ENCODE data around the gene NECTIN3. TPM values are rescaled to one million over a fixed set of nuclear protein-coding genes. Genes with fewer than 3 reads are reported as not detected.

The NECTIN3 gene
- total RNA-seq, 4 donors from 2014 or later = 16.0 to 33.4 (median 30.3) TPM

GRCh38 chr3:111190518-111190917 lies 118.9 kb downstream of the NECTIN3 start:
- TF ChIP-seq CTCF (IDR thresholded peaks at IDR 0.05) = no peak
- ATAC-seq (ENCODE audit: low FRiP score) (no peak), DNase-seq (ENCODE audit: low spot score) (no peak)

GRCh38 chr3:111193472-111193871 lies 121.9 kb downstream of the NECTIN3 start:
- DNase-seq (ENCODE audit: low spot score) (no peak), ATAC-seq (ENCODE audit: low FRiP score) (no peak)
- no peak for TF ChIP-seq CTCF (IDR thresholded peaks at IDR 0.05)

DNA sequence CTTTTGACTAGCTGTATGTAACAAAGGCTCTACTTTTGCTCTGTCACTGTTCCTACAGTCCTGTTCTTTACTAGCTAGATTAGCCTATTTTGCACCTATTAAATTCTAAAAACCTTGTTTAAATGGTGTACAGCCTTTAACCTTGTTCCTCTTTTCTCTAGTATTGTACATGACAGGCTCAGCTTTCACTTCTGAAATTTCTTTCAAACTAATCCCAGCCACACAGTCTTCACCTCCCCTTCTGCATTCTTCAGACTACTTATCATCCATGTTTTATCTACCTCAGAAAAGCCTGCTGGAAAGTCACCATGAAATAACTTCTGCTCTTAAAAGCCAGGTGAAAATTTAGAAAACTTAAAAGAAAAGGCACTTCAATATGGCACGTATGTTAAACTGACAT lies 122.4 kb downstream of the NECTIN3 start:
- no peak for TF ChIP-seq CTCF (IDR thresholded peaks at IDR 0.05)
- DNase-seq (ENCODE audit: low spot score) (no peak), ATAC-seq (ENCODE audit: low FRiP score) (no peak)

GRCh38 chr3:111197485-111197884 lies 125.9 kb downstream of the NECTIN3 start:
- no peak for DNase-seq (ENCODE audit: low spot score)
- no peak for ATAC-seq (ENCODE audit: low FRiP score)
- no peak for TF ChIP-seq CTCF (IDR thresholded peaks at IDR 0.05)

DNA sequence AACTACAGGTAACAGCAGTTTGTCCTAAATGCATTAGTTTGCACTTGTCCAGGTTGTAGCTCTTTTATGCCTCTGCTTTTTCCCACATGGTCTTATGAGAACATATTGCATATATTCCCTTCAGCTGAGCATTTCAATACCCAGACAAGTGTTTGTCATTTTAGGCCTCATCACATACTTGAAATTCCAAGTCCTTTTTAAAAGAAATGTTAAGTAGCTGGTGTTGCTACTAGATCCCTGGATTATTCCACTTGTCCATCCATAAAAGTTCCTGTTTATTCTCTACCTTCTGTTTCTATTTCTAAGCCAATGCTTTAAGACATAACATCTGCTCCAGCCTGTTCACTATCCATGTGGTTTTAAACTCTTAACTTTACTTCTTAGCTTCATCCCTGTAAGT lies 128.4 kb downstream of the NECTIN3 start:
- TF ChIP-seq CTCF (IDR thresholded peaks at IDR 0.05) = no peak
- ATAC-seq (ENCODE audit: low FRiP score) (no peak), DNase-seq (ENCODE audit: low spot score) (no peak)

GRCh38 chr3:111210003-111210711 lies 138.5 kb downstream of the NECTIN3 start:
- TF ChIP-seq CTCF (IDR thresholded peaks at IDR 0.05) = no peak
- no peak for DNase-seq (ENCODE audit: low spot score)
- no peak for ATAC-seq (ENCODE audit: low FRiP score)

DNA sequence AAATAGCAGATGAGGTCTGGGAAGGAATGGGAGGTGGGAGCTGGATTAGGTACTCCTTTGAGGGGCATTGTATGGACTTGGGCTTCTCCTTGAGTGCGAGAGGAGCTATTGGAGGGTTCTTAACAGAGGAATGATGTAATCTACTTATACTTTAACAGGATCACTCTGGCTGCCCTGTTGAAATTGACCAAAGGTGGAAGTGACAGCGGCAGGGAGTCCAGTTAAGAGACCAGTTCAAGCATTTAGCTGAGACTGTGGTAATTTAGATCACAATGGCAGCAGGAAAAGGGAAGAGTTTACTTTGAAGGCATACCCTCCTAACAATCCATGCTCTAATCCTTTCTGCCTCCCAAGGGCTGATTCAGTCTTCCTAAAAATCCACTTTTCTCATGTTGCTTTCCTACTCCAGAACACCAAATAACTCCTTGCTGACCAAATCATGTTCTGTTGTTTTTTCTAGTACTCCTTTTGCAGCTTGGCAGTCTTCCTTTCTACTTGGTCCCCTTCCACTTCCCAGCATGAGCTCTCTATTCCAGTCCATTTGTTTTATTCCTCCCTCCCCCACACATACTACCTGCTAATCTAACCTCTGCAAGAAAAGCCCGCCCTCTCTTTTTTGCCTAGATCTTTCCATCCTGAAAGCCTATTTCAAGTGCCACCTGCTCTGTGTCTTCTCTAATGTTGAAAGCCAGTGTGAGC lies 139.4 kb downstream of the NECTIN3 start:
- no peak for ATAC-seq (ENCODE audit: low FRiP score)
- TF ChIP-seq CTCF (IDR thresholded peaks at IDR 0.05) = no peak
- no peak for DNase-seq (ENCODE audit: low spot score)

Data from omental fat pad (tissue), 4 donors.